BJ (cell line): ENCODE results near the gene HCCS. TPM values are rescaled to one million over a fixed set of nuclear protein-coding genes. Genes with fewer than 3 reads are reported as not detected.
A peak's percentile ranks its signal among the peaks of the same experiment; 100 is the strongest.

ENCODE experiments used
- CTCF ChIA-PET: fragments of 350-600 bp; formaldehyde crosslinking; extraction: SDS; loops from one replicate; lab custom pipeline; 2021; ENCODE audit warnings: antibody characterized with exemption, inconsistent platforms; lab: Yijun Ruan, JAX
- POLR2A ChIA-PET: fragments of 300-600 bp; sonication (Branson Sonifier 250); formaldehyde crosslinking; extraction: SDS; loops from one replicate; lab custom pipeline; 2021; ENCODE audit warnings: antibody characterized with exemption; lab: Charles Lee
- DNase-seq: peaks from one replicate; pipeline ENCODE4 v3.0.0-alpha.2; 2011; ENCODE audit warnings: low read depth
- H3K27me3 ChIP-seq: 2 replicates; pipeline ENCODE4 v1.6.0; 2011; ENCODE audit warnings: low read length; ENCODE audit not compliant: control insufficient read depth, insufficient read depth
- H3K36me3 ChIP-seq: 2 replicates; pipeline ENCODE4 v1.5.1; 2011; ENCODE audit warnings: low read length; ENCODE audit not compliant: control insufficient read depth, insufficient read depth
- H3K4me3 ChIP-seq: 2 replicates; pipeline ENCODE4 v1.5.1; 2011; ENCODE audit warnings: low read depth, mild to moderate bottlenecking, control low read depth, low read length
- CTCF ChIP-seq: IDR thresholded peaks from 2 replicates; pipeline ENCODE4 v1.5.1; 2011; ENCODE audit warnings: low read depth, mild to moderate bottlenecking, control low read depth, inconsistent platforms, low read length, moderate library complexity; ENCODE audit not compliant: insufficient read depth
- polyA minus RNA-seq: library from RNA; depleted of rRNA, polyadenylated mRNA; stranded (reverse); fragments of >200 nt; gene quantifications from 2 replicates; pipeline ENCODE4 v1.2.3, GENCODE V29; 2011; rRNA and poly(A)+ RNA removed
- polyA plus RNA-seq: library from polyadenylated mRNA; depleted of rRNA; stranded (reverse); fragments of >200 nt; gene quantifications from 2 replicates; pipeline ENCODE4 v1.2.3, GENCODE V29; 2011; rRNA removed

Gene HCCS
- polyA plus RNA-seq (18.9 and 26.7 TPM in 2 replicates), polyA minus RNA-seq (8.0 and 10.9 TPM in 2 replicates)

- POLR2A ChIA-PET: no interaction called here
- peak within 1 kb of the TSS; percentile 88 for H3K4me3 ChIP-seq
- no peaks in the 10 kb centered on the region for H3K27me3 ChIP-seq
- TF ChIP-seq CTCF: peak; percentile 17; the same call in 1 of the 2 replicates
- peaks cover 4% of the 10 kb centered on the region; the same call in 1 of the 2 replicates for H3K36me3 ChIP-seq
- CTCF ChIA-PET: interaction anchor here (0.6 kb wide), 1 partner anchor 166 kb away, joined by 3 read pairs; no protein-coding TSS in a partner anchor
- peak; percentile 34 for DNase-seq
Observed at GRCh38 chrX:11111037-11111851, at the start of gene HCCS. Gene HCCS (plus strand): TSS chrX:11111332. CDS start chrX:11112061, 729 bp downstream.

- no peak for DNase-seq
- no peak overlapping the region for H3K4me3 ChIP-seq
- no peak for TF ChIP-seq CTCF
- H3K36me3 ChIP-seq: no peaks in the 10 kb centered on the region
- ChIA-PET POLR2A (no interaction called here), CTCF (no interaction called here)
- no peaks in the 10 kb centered on the region for H3K27me3 ChIP-seq
Observed at GRCh38 chrX:11064276-11064675, 46.9 kb upstream of the HCCS start.

- Histone ChIP-seq H3K27me3 (no peaks in the 10 kb centered on the region), H3K36me3 (no peaks in the 10 kb centered on the region), H3K4me3 (no peak overlapping the region)
- TF ChIP-seq CTCF: no peak
- ChIA-PET POLR2A (no interaction called here), CTCF (no interaction called here)
- DNase-seq: peak; percentile 43
Observed at GRCh38 chrX:11064851-11065600, 46.1 kb upstream of the HCCS start.

GRCh38 chrX:11066812-11067211 lies 44.3 kb upstream of the HCCS start:
- Histone ChIP-seq H3K36me3 (no peaks in the 10 kb centered on the region), H3K4me3 (no peak overlapping the region), H3K27me3 (no peaks in the 10 kb centered on the region)
- POLR2A ChIA-PET: no interaction called here
- CTCF ChIA-PET: no interaction called here
- no peak for DNase-seq
- no peak for TF ChIP-seq CTCF

- H3K36me3 ChIP-seq: no peaks in the 10 kb centered on the region
- DNase-seq: no peak
- no peaks in the 10 kb centered on the region for H3K27me3 ChIP-seq
- H3K4me3 ChIP-seq: no peak overlapping the region
- no peak for TF ChIP-seq CTCF
- ChIA-PET POLR2A (no interaction called here), CTCF (no interaction called here)
Observed at GRCh38 chrX:11073381-11073780, 37.8 kb upstream of the HCCS start.
